ENCODE measurements around the gene SAMD3.

DNA sequence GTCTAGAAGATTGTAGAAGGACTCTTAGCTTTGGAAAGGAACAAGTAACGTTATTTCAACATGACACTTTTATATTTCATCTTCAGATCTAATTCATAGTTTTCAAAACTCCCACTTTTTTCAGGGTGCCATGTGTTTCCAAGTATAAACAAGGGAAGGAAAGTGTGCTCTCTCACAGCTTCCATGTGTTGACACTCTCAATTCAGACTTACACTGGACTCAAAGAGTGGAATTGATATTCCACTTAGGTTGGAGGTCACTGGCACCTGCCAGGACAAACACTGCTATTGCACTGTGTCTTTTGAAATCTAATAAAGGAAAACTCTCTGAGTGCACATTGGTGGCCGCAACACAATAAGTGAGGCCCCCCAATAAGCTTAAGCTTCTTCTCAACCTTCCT lies 22.5 kb upstream of the SAMD3 start:
- TF ChIP-seq, protein P1, sequence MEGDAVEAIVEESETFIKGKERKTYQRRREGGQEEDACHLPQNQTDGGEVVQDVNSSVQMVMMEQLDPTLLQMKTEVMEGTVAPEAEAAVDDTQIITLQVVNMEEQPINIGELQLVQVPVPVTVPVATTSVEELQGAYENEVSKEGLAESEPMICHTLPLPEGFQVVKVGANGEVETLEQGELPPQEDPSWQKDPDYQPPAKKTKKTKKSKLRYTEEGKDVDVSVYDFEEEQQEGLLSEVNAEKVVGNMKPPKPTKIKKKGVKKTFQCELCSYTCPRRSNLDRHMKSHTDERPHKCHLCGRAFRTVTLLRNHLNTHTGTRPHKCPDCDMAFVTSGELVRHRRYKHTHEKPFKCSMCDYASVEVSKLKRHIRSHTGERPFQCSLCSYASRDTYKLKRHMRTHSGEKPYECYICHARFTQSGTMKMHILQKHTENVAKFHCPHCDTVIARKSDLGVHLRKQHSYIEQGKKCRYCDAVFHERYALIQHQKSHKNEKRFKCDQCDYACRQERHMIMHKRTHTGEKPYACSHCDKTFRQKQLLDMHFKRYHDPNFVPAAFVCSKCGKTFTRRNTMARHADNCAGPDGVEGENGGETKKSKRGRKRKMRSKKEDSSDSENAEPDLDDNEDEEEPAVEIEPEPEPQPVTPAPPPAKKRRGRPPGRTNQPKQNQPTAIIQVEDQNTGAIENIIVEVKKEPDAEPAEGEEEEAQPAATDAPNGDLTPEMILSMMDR (conservative IDR thresholded peaks at IDR 0.05): no peak
- no peak for TF ChIP-seq ZFX (IDR thresholded peaks at IDR 0.05)

All from C4-2B (cell line).